GM18867 (cell line): ENCODE data around the gene LAMB1.
"Not testable (repeated sequence)": the region's sequence is repeated elsewhere in the genome, so short reads cannot be mapped to it uniquely, and the experiment has no call there.

Experiments used
- ATAC-seq: cut with Tn5 transposase; IDR thresholded peaks from one replicate; pipeline ENCODE4 v1.9.1; 2021; ENCODE audit warnings: mild to moderate bottlenecking, moderate library complexity; ENCODE audit not compliant: unreplicated experiment

Gene LAMB1

GRCh38 chr7:107973861-107974260, 29.1 kb downstream of the LAMB1 start:
- ATAC-seq: no peak

GRCh38 chr7:107972941-107973376, 30.0 kb downstream of the LAMB1 start:
- no peak for ATAC-seq

GRCh38 chr7:107972075-107972482, 30.9 kb downstream of the LAMB1 start:
- ATAC-seq: no peak

- ATAC-seq: no peak
Measured at GRCh38 chr7:107971613-107972012, 31.3 kb downstream of the LAMB1 start.

- ATAC-seq: no peak
Measured at GRCh38 chr7:107971100-107971499, 31.9 kb downstream of the LAMB1 start.

GRCh38 chr7:107969856-107970255, 33.1 kb downstream of the LAMB1 start:
- no peak for ATAC-seq

GRCh38 chr7:107968449-107968848, 34.5 kb downstream of the LAMB1 start:
- ATAC-seq: no peak

- ATAC-seq: no peak
Measured at GRCh38 chr7:107967420-107967819, 35.5 kb downstream of the LAMB1 start.

- no peak for ATAC-seq
Measured at GRCh38 chr7:107966711-107967110, 36.2 kb downstream of the LAMB1 start.

GRCh38 chr7:107964510-107964909, 38.5 kb downstream of the LAMB1 start:
- no peak for ATAC-seq

- ATAC-seq: no peak
Measured at GRCh38 chr7:107962817-107963216, 40.1 kb downstream of the LAMB1 start.

- ATAC-seq: no peak
Measured at GRCh38 chr7:107961405-107961804, 41.6 kb downstream of the LAMB1 start.

GRCh38 chr7:107960272-107960671, 42.7 kb downstream of the LAMB1 start:
- no peak for ATAC-seq

- no peak for ATAC-seq
Measured at GRCh38 chr7:107959527-107959898, 43.4 kb downstream of the LAMB1 start.

GRCh38 chr7:107958764-107959526, 44.0 kb downstream of the LAMB1 start:
- ATAC-seq: no peak

GRCh38 chr7:107957436-107957835, 45.5 kb downstream of the LAMB1 start:
- ATAC-seq: no peak

- not testable (repeated sequence) for ATAC-seq
Measured at GRCh38 chr7:107956950-107957349, 46.0 kb downstream of the LAMB1 start.

- no peak for ATAC-seq
Measured at GRCh38 chr7:107955394-107955793, 47.6 kb downstream of the LAMB1 start.

- no peak for ATAC-seq
Measured at GRCh38 chr7:107953924-107954303, 49.0 kb downstream of the LAMB1 start.

- ATAC-seq: no peak
Measured at GRCh38 chr7:107953265-107953923, 49.6 kb downstream of the LAMB1 start.

- ATAC-seq: no peak
Measured at GRCh38 chr7:107951896-107952295, 51.1 kb downstream of the LAMB1 start.

- no peak for ATAC-seq
Measured at GRCh38 chr7:107951172-107951787, 51.7 kb downstream of the LAMB1 start.
